ENCODE data around the gene CCDC194. TPM values are rescaled to one million over a fixed set of nuclear protein-coding genes. Genes with fewer than 3 reads are reported as not detected.
A peak's percentile ranks its signal among the peaks of the same experiment; 100 is the strongest.

CCDC194 gene
- total RNA-seq, 1 experiment from 2014 or later, result 0.37 TPM

DNA sequence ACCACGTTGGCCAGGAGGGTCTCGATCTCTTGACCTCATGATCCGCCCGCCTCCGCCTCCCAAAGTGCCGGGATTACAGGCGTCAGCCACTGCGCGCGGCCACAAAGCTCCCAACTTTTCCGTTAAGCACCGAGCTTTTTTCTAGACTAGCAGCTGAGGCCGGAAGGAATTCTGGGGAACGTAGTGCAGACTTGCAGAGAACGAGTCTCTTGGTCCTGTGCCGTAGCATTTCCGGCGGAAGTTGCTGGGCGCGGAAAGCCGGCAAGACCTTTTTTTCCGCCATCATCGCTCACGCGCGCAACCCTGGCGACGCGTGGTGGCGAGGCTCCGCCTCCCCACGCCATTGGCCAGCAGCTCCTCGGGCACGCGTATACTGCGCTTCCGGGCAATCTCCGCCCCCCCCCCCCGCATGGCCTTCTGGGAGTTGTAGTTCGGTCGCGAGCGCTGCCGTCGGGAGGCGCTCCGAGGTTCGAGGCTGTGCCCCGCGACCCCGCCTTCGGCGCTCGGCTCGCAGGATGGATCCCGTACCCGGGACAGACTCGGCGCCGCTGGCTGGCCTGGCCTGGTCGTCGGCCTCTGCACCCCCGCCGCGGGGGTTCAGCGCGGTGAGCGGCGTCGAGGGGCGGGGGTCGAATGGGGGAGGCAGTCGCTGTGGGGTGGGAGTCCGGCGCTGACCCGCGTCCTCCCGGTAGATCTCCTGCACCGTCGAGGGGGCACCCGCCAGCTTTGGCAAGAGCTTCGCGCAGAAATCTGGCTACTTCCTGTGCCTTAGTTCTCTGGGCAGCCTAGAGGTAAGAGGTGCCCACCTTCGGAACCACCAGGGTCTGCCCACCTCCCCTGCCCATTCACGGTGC lies 25.9 kb upstream of the CCDC194 start, which contains the start of gene MVB12A (continued):
- TF ChIP-seq PRRX2 (CRISPR knock-in tag; IDR thresholded peaks at IDR 0.05) (no peak), NFE2L1 (CRISPR knock-in tag; IDR thresholded peaks at IDR 0.05) (no peak), GABPB1 (CRISPR knock-in tag; IDR thresholded peaks at IDR 0.05) (peak; percentile 78), GTF2I (CRISPR knock-in tag; conservative IDR thresholded peaks at IDR 0.05) (no peak), ELF4 (CRISPR knock-in tag; IDR thresholded peaks at IDR 0.05; ENCODE audit: low read depth) (no peak), MXD4 (CRISPR knock-in tag; IDR thresholded peaks at IDR 0.05; ENCODE audit: borderline replicate concordance) (no peak), ZNF121 (CRISPR knock-in tag; IDR thresholded peaks at IDR 0.05) (0 out of 2 replicates have a peak, but pooled peaks have one; percentile 31)
- TF ChIP-seq, protein P1, sequence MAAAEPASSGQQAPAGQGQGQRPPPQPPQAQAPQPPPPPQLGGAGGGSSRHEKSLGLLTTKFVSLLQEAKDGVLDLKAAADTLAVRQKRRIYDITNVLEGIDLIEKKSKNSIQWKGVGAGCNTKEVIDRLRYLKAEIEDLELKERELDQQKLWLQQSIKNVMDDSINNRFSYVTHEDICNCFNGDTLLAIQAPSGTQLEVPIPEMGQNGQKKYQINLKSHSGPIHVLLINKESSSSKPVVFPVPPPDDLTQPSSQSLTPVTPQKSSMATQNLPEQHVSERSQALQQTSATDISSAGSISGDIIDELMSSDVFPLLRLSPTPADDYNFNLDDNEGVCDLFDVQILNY (CRISPR knock-in tag; IDR thresholded peaks at IDR 0.05), result no peak; the same call in 1 of the 2 replicates
- TF ChIP-seq, protein P2, sequence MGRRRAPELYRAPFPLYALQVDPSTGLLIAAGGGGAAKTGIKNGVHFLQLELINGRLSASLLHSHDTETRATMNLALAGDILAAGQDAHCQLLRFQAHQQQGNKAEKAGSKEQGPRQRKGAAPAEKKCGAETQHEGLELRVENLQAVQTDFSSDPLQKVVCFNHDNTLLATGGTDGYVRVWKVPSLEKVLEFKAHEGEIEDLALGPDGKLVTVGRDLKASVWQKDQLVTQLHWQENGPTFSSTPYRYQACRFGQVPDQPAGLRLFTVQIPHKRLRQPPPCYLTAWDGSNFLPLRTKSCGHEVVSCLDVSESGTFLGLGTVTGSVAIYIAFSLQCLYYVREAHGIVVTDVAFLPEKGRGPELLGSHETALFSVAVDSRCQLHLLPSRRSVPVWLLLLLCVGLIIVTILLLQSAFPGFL (CRISPR knock-in tag; IDR thresholded peaks at IDR 0.05; ENCODE audit: borderline replicate concordance), result no peak
- TF ChIP-seq, protein P3, sequence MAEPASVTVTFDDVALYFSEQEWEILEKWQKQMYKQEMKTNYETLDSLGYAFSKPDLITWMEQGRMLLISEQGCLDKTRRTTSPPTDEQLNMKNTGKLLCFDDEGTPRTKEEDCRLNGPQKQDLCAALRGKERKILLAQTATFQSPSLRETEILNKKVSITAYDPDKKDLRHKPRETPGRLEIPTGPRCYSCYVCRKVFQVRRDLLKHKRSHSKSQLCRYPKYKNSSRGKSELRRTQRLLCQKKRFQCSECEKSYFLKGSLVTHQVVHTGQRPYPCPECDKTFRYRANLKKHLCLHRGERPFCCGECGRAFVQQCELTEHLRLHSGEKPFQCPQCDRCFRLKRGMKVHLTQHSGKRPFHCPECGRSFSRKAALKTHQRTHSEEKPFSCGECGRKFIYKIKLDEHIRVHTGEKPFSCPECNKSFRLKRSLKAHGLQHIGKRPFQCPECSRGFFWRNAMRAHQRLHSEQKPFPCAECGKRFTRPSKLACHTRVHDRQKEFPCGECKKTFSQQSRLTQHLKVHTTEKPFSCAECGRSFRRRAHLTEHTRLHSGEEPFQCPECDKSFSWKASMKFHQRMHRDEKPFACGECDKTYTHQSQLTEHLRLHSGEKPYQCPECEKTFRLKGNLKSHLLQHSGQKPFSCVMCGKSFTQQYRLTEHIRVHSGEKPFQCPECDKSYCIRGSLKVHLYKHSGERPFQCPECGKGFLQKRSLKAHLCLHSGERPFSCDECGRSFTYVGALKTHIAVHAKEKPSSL (CRISPR knock-in tag; conservative IDR thresholded peaks at IDR 0.05), result no peak
- TF ChIP-seq, protein P4, sequence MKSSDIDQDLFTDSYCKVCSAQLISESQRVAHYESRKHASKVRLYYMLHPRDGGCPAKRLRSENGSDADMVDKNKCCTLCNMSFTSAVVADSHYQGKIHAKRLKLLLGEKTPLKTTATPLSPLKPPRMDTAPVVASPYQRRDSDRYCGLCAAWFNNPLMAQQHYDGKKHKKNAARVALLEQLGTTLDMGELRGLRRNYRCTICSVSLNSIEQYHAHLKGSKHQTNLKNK (CRISPR knock-in tag; IDR thresholded peaks at IDR 0.05), result no peak
- TF ChIP-seq, protein P5, sequence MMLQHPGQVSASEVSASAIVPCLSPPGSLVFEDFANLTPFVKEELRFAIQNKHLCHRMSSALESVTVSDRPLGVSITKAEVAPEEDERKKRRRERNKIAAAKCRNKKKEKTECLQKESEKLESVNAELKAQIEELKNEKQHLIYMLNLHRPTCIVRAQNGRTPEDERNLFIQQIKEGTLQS (CRISPR knock-in tag; conservative IDR thresholded peaks at IDR 0.05), result no peak
- TF ChIP-seq, protein P6, sequence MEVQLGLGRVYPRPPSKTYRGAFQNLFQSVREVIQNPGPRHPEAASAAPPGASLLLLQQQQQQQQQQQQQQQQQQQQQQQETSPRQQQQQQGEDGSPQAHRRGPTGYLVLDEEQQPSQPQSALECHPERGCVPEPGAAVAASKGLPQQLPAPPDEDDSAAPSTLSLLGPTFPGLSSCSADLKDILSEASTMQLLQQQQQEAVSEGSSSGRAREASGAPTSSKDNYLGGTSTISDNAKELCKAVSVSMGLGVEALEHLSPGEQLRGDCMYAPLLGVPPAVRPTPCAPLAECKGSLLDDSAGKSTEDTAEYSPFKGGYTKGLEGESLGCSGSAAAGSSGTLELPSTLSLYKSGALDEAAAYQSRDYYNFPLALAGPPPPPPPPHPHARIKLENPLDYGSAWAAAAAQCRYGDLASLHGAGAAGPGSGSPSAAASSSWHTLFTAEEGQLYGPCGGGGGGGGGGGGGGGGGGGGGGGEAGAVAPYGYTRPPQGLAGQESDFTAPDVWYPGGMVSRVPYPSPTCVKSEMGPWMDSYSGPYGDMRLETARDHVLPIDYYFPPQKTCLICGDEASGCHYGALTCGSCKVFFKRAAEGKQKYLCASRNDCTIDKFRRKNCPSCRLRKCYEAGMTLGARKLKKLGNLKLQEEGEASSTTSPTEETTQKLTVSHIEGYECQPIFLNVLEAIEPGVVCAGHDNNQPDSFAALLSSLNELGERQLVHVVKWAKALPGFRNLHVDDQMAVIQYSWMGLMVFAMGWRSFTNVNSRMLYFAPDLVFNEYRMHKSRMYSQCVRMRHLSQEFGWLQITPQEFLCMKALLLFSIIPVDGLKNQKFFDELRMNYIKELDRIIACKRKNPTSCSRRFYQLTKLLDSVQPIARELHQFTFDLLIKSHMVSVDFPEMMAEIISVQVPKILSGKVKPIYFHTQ (CRISPR knock-in tag; IDR thresholded peaks at IDR 0.05), result no peak
- TF ChIP-seq, protein P7, sequence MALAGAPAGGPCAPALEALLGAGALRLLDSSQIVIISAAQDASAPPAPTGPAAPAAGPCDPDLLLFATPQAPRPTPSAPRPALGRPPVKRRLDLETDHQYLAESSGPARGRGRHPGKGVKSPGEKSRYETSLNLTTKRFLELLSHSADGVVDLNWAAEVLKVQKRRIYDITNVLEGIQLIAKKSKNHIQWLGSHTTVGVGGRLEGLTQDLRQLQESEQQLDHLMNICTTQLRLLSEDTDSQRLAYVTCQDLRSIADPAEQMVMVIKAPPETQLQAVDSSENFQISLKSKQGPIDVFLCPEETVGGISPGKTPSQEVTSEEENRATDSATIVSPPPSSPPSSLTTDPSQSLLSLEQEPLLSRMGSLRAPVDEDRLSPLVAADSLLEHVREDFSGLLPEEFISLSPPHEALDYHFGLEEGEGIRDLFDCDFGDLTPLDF (CRISPR knock-in tag; IDR thresholded peaks at IDR 0.05), result no peak
- TF ChIP-seq, protein P8, sequence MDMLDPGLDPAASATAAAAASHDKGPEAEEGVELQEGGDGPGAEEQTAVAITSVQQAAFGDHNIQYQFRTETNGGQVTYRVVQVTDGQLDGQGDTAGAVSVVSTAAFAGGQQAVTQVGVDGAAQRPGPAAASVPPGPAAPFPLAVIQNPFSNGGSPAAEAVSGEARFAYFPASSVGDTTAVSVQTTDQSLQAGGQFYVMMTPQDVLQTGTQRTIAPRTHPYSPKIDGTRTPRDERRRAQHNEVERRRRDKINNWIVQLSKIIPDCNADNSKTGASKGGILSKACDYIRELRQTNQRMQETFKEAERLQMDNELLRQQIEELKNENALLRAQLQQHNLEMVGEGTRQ (CRISPR knock-in tag; IDR thresholded peaks at IDR 0.05), result peak; percentile 59
